Ovary (tissue), 9 donors: ENCODE results near the gene PID1. TPM values are rescaled to one million over a fixed set of nuclear protein-coding genes. Genes with fewer than 3 reads are reported as not detected.

Experiments
- DNase-seq, 5 donors: peaks; one replicate each; pipeline ENCODE4 v3.0.0-alpha.2; 2019 to 2020
- H3K27ac ChIP-seq, 2 donors: fragments of 200-600 bp; one replicate each; pipeline versions ENCODE4 v1.5.1 to v1.8.0; 2019 to 2022
- H3K27me3 ChIP-seq: fragments of 200-600 bp; one replicate; pipeline ENCODE4 v1.8.0; 2022
- H3K36me3 ChIP-seq: fragments of 200-600 bp; sonication (generic); one replicate; pipeline ENCODE4 v1.5.1; 2019
- H3K4me1 ChIP-seq: one replicate; pipeline ENCODE4 v1.8.1; 2013; ENCODE audit warnings: mild to moderate bottlenecking, moderate library complexity; ENCODE audit not compliant: insufficient read depth
- H3K4me3 ChIP-seq: fragments of 200-600 bp; sonication (generic); one replicate; pipeline ENCODE4 v1.5.1; 2017
- H3K9me3 ChIP-seq, 2 donors: fragments of 200-600 bp in 1 of 2; sonication (generic) in 1 of 2; one replicate each; pipeline versions ENCODE4 v1.5.1 to v1.8.1; 2013 to 2019; ENCODE audit warnings: mild to moderate bottlenecking in 1 of 2, moderate library complexity in 1 of 2
- CTCF ChIP-seq, 3 donors: fragments of 450-650 bp in 2 of 3; fragments of 200-600 bp in 1 of 3; IDR thresholded peaks; one replicate each; pipeline versions ENCODE4 v1.5.1 to v1.8.0; 2016 to 2022; ENCODE audit warnings: antibody characterized with exemption in 3 of 3, mild to moderate bottlenecking in 1 of 3
- EP300 ChIP-seq: sonication (generic); formaldehyde crosslinking; IDR thresholded peaks from one replicate; pipeline ENCODE4 v1.6.1; 2017; ENCODE audit warnings: antibody characterized with exemption
- POLR2A ChIP-seq: fragments of 450-650 bp; IDR thresholded peaks from one replicate; pipeline ENCODE4 v1.6.1; 2017; ENCODE audit warnings: antibody characterized with exemption, mild to moderate bottlenecking, moderate library complexity
- WGBS, 3 donors: extraction: QIAGEN DNeasy Blood & Tissue Kit in 1 of 3; methylation state at CpG; one replicate each; pipeline versions ENCODE4 v1.1.5 to v1.1.7; 2013 to 2017; 5-methylcytosine and 5-hydroxymethylcytosine counted together
- intact Hi-C, 4 donors: fragments of 100-400 bp; cut with DNase I; formaldehyde crosslinking; loops; one replicate each; pipeline versions ENCODE4 v1.11.0 to v1.15.1; 2022 to 2023
- polyA plus RNA-seq, 2 donors: library from polyadenylated mRNA; stranded (reverse); fragments of 200-250 nt in 1 of 2; fragments of 350-450 nt in 1 of 2; fragmentation: Illumina TruSeq in 1 of 2; extraction: RNeasy Lipid Tissue Mini Kit (QIAGEN cat#74804) in 1 of 2; gene quantifications; one replicate each; pipeline ENCODE4 v1.2.3, GENCODE V29; 2013 to 2014
- total RNA-seq, 7 donors: library from RNA; depleted of rRNA in 2 of 7; stranded (reverse); fragments of >200 nt in 2 of 7; fragmentation: NEBNext Ultra II Directional in 3 of 7; extraction: Animal tissue kit (Norgen Biotek cat#: 25700) in 3 of 7; gene quantifications; one replicate each; pipeline versions ENCODE4 v1.1.0 to v1.2.4, GENCODE V29; 2016 to 2023
- donor health status: DM: no; HTN: no; CAD: no; lungs with moderate emphysema.
- donor health status: DM: no; HTN: no; CAD: no.
- donor health status: Bipolar disorder and iron deficiency.
- donor health status: DM: yes; HTN: yes; CAD: no.
- donor health status: DM: no; HTN: no; CAD: no.
- donor health status: DM: yes; HTN: yes; CAD: no.

The PID1 gene
- total and polyA plus RNA-seq, 9 donors: 19.8 to 66.1 (median 32.4) TPM

- H3K9me3 ChIP-seq: no peaks in the 10 kb centered on the region
- no peak overlapping the region for H3K4me3 ChIP-seq
- WGBS, 3 donors: 70 to 82% (median 77%) methylated on average over 12 of the region's 12 CpGs
- H3K36me3 ChIP-seq: no peaks in the 10 kb centered on the region
- intact Hi-C loops: no loop called here
- no peaks in the 10 kb centered on the region for H3K27me3 ChIP-seq
- H3K4me1 ChIP-seq: peaks cover 12% of the 10 kb centered on the region
- DNase-seq: no peak
- H3K27ac ChIP-seq: peak overlapping the region in 1 of 2 donors; percentile 42
- no peak for TF ChIP-seq EP300
- no peak for TF ChIP-seq CTCF (IDR thresholded peaks at IDR 0.05)
- TF ChIP-seq POLR2A: no peak
Observed at GRCh38 chr2:229027353-229028105, 243.6 kb downstream of the PID1 start.

DNA sequence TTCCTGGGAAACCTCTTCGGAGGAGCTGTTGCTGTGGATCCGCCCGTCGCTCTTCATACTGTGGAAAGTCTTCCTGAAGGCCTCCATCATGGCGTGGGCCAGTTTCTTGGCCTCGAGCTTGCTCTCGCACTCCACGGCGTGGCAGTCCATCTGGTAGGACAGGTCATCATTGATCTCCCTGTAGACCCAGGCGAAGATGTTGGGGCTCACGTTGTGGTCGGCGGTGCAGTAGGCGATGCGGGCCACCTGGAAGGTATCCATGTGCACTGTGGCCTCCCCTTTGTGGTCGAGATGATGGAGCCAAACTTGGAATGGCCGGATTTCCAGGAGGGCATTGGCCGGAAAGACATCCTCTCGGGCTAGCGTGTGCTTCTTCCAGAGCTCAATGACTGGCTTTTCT, 245.4 kb downstream of the PID1 start:
- Histone ChIP-seq H3K4me3 (no peak overlapping the region), H3K27me3 (no peaks in the 10 kb centered on the region), H3K36me3 (no peaks in the 10 kb centered on the region), H3K9me3 (no peaks in the 10 kb centered on the region), H3K27ac (peak overlapping the region in 1 of 2 donors; percentile 75), H3K4me1 (peaks cover 12% of the 10 kb centered on the region)
- TF ChIP-seq CTCF (IDR thresholded peaks at IDR 0.05) (no peak), EP300 (no peak), POLR2A (no peak)
- intact Hi-C loops: no loop called here
- 95 to 98% (median 97%) methylated on average over 20 of the region's 20 CpGs for WGBS, 3 donors
- DNase-seq: peak in 1 of 5 donors; percentile 30

DNA sequence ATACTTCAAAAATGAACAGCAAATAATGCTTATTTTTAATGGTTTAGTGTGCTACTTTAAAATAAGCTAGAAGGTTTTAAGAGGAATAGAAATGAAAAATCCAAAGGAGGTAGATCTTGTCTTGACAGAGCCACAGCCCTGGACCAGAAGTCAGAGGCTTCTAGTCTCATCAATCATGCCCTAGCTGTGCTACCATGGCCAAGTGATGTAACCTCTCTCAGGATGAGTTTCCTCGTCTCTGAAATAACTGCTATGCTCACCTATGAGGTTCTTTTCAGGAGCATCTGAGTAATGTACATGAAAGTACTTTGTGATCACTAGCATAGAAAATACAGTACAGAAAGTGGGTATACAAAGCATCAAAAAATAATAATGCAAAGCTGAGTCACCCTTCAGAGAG, 248.4 kb downstream of the PID1 start:
- Histone ChIP-seq H3K36me3 (no peaks in the 10 kb centered on the region), H3K4me3 (no peak overlapping the region), H3K9me3 (no peaks in the 10 kb centered on the region), H3K27me3 (no peaks in the 10 kb centered on the region), H3K27ac (no peak overlapping the region), H3K4me1 (peaks cover 9% of the 10 kb centered on the region)
- 87 to 94% (median 94%) methylated on average over 1 of the region's 1 CpG for WGBS, 3 donors
- no peak for DNase-seq
- intact Hi-C loops: no loop called here
- TF ChIP-seq POLR2A (no peak), CTCF (IDR thresholded peaks at IDR 0.05) (no peak), EP300 (no peak)

DNA sequence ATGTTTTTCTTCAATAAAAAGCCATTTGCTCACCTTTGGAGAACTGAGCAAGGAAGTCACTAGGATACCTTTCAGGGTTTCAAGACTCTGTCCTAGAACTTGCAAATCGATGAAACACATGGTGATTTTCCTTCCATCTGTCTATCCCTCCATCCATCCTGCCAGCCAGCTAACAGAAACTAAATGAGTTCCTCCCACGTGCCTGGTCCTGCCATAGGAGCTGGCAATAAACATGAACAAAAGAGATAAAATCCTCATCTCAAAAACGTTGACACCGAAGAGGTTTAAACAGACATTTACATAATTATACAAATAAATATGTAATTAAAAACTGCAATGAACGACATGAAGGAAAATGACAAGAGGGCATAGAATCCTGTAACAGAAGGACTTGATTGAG, 249.0 kb downstream of the PID1 start:
- no peak for DNase-seq
- TF ChIP-seq EP300: no peak
- no peak for TF ChIP-seq POLR2A
- no peak for TF ChIP-seq CTCF (IDR thresholded peaks at IDR 0.05)
- WGBS, 3 donors: 74 to 87% (median 86%) methylated on average over 5 of the region's 5 CpGs
- H3K4me1 ChIP-seq: peaks cover 6% of the 10 kb centered on the region
- no peak overlapping the region for H3K4me3 ChIP-seq
- H3K36me3 ChIP-seq: no peaks in the 10 kb centered on the region
- intact Hi-C loops: no loop called here
- H3K27ac ChIP-seq: no peak overlapping the region
- no peaks in the 10 kb centered on the region for H3K9me3 ChIP-seq
- no peaks in the 10 kb centered on the region for H3K27me3 ChIP-seq
